Breast epithelium (tissue), 3 donors: ENCODE results near the gene CFAP97D2.

Source experiments
- CTCF ChIP-seq, 3 donors: fragments of 450-650 bp; IDR thresholded peaks; one replicate each; pipeline ENCODE4 v1.5.1; 2016 to 2017; ENCODE audit warnings: antibody characterized with exemption in 3 of 3, mild to moderate bottlenecking in 3 of 3, moderate library complexity in 3 of 3
- POLR2A ChIP-seq: fragments of 450-650 bp; IDR thresholded peaks from one replicate; pipeline ENCODE4 v1.6.1; 2016; ENCODE audit warnings: antibody characterized with exemption, mild to moderate bottlenecking, moderate library complexity
- POLR2AphosphoS5 ChIP-seq, 3 donors: sonication (generic); formaldehyde crosslinking; IDR thresholded peaks; one replicate each; pipeline ENCODE4 v1.6.1; 2017; ENCODE audit warnings: antibody characterized with exemption in 3 of 3

GRCh38 chr13:114145256-114145655 is 33.8 kb upstream of the CFAP97D2 start:
- TF ChIP-seq CTCF (IDR thresholded peaks at IDR 0.05) (no peak), POLR2A (no peak), POLR2AphosphoS5 (IDR thresholded peaks at IDR 0.05) (no peak)
